BE2C (cell line): ENCODE data around the gene KLHDC7A. TPM values are rescaled to one million over a fixed set of nuclear protein-coding genes. Genes with fewer than 3 reads are reported as not detected.

Experiments
- DNase-seq: peaks from one replicate; pipeline ENCODE4 v3.0.0-alpha.2; 2020
- H3K27me3 ChIP-seq: fragments of 250-450 bp; sonication (Bioruptor Pico); 2 replicates; pipeline ENCODE4 v1.5.1; 2020; ENCODE audit warnings: mild to moderate bottlenecking
- H3K36me3 ChIP-seq: fragments of 250-450 bp; sonication (Bioruptor Pico); 2 replicates; pipeline ENCODE4 v1.5.1; 2020; ENCODE audit warnings: mild to moderate bottlenecking
- H3K4me1 ChIP-seq: fragments of 250-450 bp; sonication (Bioruptor Pico); 2 replicates; pipeline ENCODE4 v1.5.1; 2020
- H3K4me3 ChIP-seq: 2 replicates; pipeline ENCODE4 v1.5.1; 2011; ENCODE audit warnings: low read depth, low read length
- H3K9me3 ChIP-seq: fragments of 250-450 bp; sonication (Bioruptor Pico); 2 replicates; pipeline ENCODE4 v1.5.1; 2020
- CTCF ChIP-seq: IDR thresholded peaks from 2 replicates; pipeline ENCODE4 v1.5.1; 2012; ENCODE audit warnings: mild to moderate bottlenecking, low read depth, low read length
- polyA plus RNA-seq: library from polyadenylated mRNA; unstranded; fragments of >200 nt; gene quantifications from one replicate; pipeline ENCODE4 v1.2.1, GENCODE V29; 2012; ENCODE audit warnings: low read depth, missing spikeins; ENCODE audit not compliant: insufficient read length, insufficient read depth

The KLHDC7A gene
- not detected for polyA plus RNA-seq

GRCh38 chr1:18480315-18481189 is at the start of gene KLHDC7A:
KLHDC7A (plus strand) TSS chr1:18480930; CDS start chr1:18480982, 52 bp downstream.
- no peak for DNase-seq
- no peaks in the 10 kb centered on the region for H3K4me1 ChIP-seq
- no peaks in the 10 kb centered on the region for H3K36me3 ChIP-seq
- no peak within 1 kb of the TSS for H3K4me3 ChIP-seq
- no peaks in the 10 kb centered on the region for H3K9me3 ChIP-seq
- H3K27me3 ChIP-seq, result no peaks in the 10 kb centered on the region
- TF ChIP-seq CTCF, result no peak

- no peaks in the 10 kb centered on the region for H3K4me1 ChIP-seq
- no peak for TF ChIP-seq CTCF
- no peak for DNase-seq
Observed at GRCh38 chr1:18434041-18434440, 46.7 kb upstream of the KLHDC7A start.

GRCh38 chr1:18440385-18441226 is 40.1 kb upstream of the KLHDC7A start:
- H3K27me3 ChIP-seq, result no peaks in the 10 kb centered on the region
- H3K36me3 ChIP-seq, result no peaks in the 10 kb centered on the region
- no peaks in the 10 kb centered on the region for H3K4me1 ChIP-seq
- no peak for DNase-seq
- no peak overlapping the region for H3K4me3 ChIP-seq
- no peak for TF ChIP-seq CTCF
- no peaks in the 10 kb centered on the region for H3K9me3 ChIP-seq

More at GRCh38 chr1:18434041-18434440, 46.7 kb upstream of the KLHDC7A start:
- H3K4me3 ChIP-seq, result no peak overlapping the region
- no peaks in the 10 kb centered on the region for H3K27me3 ChIP-seq
- H3K36me3 ChIP-seq, result no peaks in the 10 kb centered on the region
- no peaks in the 10 kb centered on the region for H3K9me3 ChIP-seq

GRCh38 chr1:18443587-18444520 is 36.9 kb upstream of the KLHDC7A start:
- no peak for TF ChIP-seq CTCF
- Histone ChIP-seq H3K4me1 (no peaks in the 10 kb centered on the region), H3K36me3 (no peaks in the 10 kb centered on the region), H3K9me3 (no peaks in the 10 kb centered on the region), H3K4me3 (no peak overlapping the region), H3K27me3 (no peaks in the 10 kb centered on the region)
- DNase-seq, result no peak

- H3K4me3 ChIP-seq, result no peak overlapping the region
- no peak for DNase-seq
- no peaks in the 10 kb centered on the region for H3K4me1 ChIP-seq
- TF ChIP-seq CTCF, result no peak
- no peaks in the 10 kb centered on the region for H3K36me3 ChIP-seq
- H3K9me3 ChIP-seq, result no peaks in the 10 kb centered on the region
- H3K27me3 ChIP-seq, result no peaks in the 10 kb centered on the region
Observed at GRCh38 chr1:18444563-18444962, 36.2 kb upstream of the KLHDC7A start.
